Activated CD8-positive, alpha-beta memory T cell treated with anti-CD3 and anti-CD28 coated beads for 48 hours (primary cell): ENCODE results near the gene METTL6.
"Not testable (repeated sequence)": the region's sequence is repeated elsewhere in the genome, so short reads cannot be mapped to it uniquely, and the experiment has no call there.

Source experiments
- DNase-seq, 3 experiments: peaks; one replicate each; pipeline ENCODE4 v3.0.0-alpha.2; 2020; ENCODE audit warnings: low read depth in 2 of 3, low spot score in 2 of 3

METTL6 gene

DNA sequence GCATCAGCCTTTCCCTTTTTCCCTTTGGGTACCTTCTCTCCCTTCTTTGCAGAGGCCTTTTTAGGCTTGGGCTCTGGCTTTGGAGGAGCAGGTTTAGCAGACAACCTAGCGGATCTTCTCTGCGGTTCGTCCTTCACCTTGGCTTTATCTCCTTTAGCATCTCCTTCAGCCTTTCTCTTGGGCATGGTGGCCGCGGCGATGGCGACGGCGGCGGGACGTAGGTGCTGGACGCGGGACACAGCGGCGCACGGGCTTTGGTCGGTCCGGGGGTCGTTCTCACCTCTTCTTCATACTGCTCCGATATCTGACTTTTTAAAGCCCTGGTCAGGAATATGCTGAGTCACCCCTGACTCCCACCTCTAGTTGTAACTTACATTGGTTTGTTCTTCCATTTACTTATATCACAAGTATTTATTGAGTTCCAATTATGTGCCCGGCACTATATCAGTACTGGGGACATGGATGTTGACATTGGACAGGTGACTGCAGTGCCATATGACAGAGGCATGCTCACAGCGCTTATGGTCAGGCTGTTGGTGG lies 51.8 kb downstream of the METTL6 start:
- DNase-seq, result no peak

DNA sequence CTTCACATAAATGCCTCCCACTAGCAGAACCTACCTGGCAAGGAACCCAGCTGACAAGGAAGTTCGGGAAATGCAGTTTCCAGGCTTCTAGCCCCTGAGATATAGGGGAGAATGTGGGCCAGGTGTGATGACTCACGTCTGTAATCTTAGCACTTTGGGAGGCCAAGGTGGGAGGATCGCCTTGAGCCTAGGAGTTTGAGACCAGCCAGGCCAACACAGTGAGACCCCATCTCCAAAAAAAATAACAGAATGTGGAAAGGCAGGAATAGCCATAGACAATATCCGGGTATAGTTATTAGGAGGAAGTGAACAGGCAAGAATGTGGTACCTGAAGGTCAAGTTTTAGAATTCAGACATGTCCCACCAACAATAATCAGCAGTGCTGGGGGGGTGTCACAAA lies 54.4 kb downstream of the METTL6 start:
- DNase-seq, result no peak

DNA sequence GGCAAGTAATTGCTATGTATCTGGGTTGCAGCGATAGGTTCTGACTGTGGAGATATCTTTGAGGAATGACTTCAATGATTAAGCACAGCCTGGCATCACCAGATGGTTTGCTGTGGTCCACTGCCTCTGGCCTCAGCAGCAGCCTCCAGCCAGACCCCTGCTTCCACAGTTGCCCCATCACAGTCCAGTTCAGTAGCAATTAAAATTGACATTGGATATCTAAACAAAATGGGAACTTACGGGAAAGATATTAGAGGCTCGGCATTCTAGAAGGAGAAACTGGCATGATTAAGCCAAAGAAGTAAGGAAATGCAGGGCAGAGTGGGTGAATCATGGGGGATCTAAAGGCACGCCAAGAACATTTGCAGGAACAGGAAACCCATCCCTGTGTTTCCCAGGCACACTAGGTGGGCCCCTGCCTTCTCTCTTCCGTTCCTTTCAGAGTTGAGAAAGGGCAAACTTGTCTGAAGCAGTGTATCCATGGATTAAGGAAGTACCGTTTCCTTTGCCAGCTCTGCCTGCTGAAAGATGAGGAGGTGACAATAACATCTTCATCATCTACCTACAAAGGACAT lies 58.7 kb downstream of the METTL6 start:
- DNase-seq, result no peak

DNA sequence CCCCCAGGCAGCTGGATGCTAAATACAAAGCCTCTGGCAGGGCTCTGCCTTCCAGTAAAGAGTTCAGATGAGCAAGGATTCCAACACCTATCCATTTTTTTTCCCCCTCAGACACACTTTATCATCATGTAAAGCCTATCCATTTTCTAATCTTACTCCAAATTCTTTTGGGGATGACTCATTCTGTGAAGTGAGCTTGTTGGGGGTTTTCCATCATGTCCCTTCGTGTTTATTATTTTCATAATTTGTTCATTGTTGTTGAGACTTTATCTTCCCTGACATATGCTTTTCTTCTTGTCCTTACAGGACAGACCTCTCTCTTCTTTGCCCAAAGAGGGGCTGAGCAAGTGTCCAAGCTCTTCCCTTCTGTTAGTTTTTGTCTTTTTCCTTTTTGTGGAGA lies 60.3 kb downstream of the METTL6 start:
- DNase-seq, result no peak

DNA sequence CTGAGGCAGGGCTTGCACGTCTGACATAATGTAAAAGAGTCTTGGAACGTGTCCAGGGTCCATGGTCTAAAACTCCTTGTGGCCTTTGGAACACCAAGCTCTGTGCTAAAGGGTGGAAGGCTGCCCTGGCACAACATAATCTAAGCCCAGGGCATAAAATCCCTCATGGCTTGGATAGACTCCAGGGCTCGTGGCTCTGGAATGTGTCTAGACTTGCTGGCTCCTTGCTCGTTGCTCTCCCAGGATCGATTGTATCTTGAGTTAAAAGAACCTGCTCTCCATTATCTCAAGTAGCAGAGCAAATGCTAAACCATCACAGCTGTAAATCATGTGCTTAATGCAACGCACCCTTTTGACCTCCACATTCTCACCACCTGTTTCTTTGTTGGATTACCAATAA lies 63.3 kb downstream of the METTL6 start:
- DNase-seq, result not testable (repeated sequence)

DNA sequence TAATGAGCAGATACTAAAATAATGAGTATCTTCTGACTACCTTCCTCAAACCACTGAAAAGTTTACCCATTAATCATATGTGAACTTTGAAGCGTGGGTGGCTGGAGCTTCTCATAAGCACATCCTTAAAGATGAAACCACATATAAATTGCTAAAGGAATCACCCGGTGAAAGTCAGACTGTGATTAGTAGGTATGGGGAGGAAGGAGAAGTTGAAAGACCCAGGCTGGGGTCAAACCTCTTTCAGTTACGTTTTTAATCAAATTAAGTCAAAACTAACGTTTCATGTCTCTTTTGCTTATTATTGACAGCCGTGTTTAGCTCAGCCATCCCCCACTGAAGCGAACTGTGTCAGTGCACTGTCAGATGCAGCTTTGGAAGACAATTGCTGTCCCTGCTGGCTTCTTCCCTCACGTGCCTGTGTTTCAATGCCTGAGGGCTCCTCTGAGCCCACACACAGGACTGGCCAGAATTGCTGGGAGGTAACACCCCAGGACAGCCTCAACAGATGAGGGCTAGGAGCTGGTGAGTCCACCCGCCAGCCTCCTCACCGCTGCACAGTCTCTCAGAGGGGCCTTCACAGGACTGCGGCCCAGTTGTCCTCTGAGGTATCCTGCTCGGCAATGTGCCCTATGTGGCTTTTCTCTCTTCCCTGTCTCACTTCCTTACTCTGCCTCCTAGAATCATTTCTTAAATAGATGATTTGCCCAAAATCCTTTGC lies 65.7 kb downstream of the METTL6 start:
- peak; percentile 25 to 30 (median 27) for DNase-seq

DNA sequence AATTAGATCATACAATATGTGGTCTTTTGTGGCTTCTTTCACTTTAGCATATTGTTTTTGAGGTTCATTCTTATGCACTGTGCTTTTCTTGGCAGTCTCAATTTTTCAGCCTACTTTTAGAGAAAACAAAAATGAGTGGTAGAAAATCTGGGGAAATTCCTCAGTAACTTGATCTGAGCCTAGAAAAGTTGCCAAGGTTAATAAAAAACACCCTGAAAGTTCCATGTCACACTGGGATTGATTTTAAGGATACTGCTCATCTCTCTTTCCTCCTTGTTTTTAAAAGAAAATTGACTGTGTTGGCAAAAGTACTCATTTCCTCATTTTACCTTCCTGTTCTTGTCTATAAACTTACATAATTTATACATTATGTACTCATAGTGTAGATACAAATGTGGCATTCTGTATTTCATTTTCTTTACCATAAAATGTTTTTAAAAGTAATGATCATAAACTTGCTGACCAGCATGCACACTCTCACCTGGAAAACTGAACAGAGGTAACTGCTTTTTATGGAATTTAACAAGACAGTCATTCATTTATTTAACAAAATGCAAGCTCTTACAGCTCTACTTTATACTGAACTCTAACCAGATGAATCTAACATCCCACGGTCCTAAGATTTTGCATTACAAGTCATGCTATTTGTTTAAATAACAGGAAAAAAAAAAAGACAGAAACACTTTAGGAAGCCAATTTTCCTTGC lies 66.4 kb downstream of the METTL6 start:
- no peak for DNase-seq
